Ecto neural progenitor cell (in vitro differentiated cells): Measurements from ENCODE around the gene LRP1B.

ENCODE experiments used
- DNase-seq: peaks from one replicate; pipeline ENCODE4 v3.0.0-alpha.2; 2018; ENCODE audit warnings: low spot score

Gene LRP1B

GRCh38 chr2:141439524-141439923, 691.3 kb downstream of the LRP1B start:
- no peak for DNase-seq

- no peak for DNase-seq
Measured at GRCh38 chr2:141438536-141438935, 692.3 kb downstream of the LRP1B start.

- DNase-seq: no peak
Measured at GRCh38 chr2:141437521-141437920, 693.3 kb downstream of the LRP1B start.

GRCh38 chr2:141423124-141423523, 707.7 kb downstream of the LRP1B start:
- DNase-seq: no peak

DNA sequence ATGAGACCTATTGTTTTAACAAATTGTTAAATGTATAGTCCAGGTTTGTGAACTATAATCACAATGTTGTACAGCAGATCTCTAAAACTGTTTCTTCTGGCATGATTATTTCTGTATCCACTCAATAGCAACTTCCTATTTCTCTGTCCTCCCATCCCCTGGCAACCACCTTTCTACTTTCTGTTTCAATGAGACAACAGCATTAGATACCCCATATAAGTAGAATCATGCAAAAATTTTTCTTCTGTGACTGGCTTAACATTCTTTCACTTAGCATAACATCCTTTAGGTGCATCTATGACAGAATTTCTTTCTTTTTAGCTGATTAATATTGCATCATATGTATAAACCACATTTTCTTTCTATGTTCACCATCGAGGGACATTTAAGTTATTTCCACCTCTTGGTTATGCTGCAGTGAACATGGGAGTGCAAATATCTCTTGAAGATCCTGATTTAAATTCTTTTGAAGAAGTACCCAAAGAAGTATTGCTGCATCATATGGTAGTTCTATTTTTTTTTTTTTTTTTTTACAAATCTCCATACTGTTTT, 713.5 kb downstream of the LRP1B start:
- no peak for DNase-seq

DNA sequence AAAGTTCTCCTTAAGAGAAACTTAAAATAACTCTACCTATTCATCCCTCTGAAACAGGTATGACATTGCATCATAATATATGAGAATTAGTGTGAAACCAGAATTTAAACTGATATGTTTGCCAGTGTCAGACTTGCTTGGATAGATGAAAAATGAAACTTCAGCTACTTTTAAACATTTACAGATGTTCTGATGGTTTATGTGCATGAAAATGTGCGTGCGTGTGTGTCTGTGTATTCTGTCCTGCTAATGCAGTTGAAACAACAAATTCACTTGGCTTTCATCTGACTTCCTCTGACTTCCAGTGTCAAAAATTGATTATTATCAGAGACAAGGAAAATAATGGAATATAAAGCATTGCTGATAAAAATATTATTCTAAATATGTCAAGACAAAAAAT, 719.4 kb downstream of the LRP1B start:
- no peak for DNase-seq

DNA sequence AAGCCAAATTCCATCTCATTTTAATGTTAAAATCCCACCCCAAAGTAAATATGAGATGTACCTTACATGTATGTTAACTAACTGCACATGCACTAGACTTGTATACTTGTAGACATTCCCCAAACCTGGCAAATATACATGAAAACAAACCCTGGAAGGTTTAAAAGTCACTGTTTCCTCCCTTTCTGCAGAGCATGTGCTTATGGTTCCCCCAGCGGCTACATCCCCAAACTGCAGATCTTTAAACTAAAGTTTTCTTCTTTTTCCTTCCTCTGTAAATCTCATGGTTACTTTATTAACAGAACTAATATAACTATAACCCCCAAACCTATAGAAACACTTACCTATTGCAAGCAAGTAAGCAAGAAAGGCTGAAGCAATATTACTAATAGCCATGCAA, 731.5 kb downstream of the LRP1B start:
- DNase-seq: no peak

- no peak for DNase-seq
Measured at GRCh38 chr2:141393214-141393545, 737.6 kb downstream of the LRP1B start.

GRCh38 chr2:141392517-141393213, 738.2 kb downstream of the LRP1B start:
- no peak for DNase-seq

- no peak for DNase-seq
Measured at GRCh38 chr2:141386168-141386567, 744.6 kb downstream of the LRP1B start.

GRCh38 chr2:141384676-141385075, 746.1 kb downstream of the LRP1B start:
- no peak for DNase-seq

GRCh38 chr2:141381946-141382345, 748.9 kb downstream of the LRP1B start:
- DNase-seq: no peak

DNA sequence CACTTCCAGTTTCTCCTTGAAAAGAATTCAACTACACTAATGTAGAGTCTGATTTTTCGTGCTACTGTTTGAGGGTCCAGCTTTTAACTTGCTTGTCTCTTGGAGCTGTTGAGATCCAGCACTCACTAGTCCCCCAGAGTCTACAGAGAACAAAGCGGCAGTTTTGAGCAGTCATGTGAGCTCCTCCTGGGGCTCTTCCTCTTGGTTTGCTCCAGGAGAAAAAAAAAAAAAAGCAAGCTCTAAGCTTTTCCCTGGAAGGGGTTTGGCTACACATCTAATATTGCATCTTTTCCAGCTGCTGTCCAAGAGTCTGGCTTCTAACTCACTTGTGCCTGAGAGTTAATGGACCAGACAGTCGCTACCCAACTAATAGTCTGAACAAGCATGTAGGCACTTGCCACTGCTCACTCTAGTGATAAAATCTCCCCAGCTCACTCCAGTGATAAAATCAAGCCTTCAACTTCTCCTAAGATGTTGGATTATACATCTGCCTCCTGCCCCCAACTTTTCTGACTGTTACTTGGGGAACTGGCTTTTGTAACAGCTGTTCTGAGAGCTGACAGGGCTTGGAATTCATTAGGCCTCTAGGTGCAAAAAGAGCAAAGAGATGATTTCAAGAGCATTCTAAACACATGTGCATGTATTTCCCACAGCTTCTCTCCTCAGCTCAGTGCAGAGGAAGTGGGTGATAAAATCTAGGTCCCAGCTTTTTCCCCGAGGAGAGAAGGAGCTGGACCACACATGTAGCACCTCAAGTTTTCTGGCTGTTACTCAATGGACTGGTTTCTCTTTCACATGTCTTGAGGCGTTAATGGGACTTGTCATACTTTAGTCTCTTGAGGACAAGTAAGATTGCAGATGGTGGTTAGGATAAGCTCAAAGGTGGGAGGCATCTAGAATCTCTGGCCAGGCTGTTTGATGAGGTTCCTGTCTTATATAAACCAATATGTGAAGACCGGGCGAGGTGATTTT, 750.5 kb downstream of the LRP1B start:
- DNase-seq: no peak

DNA sequence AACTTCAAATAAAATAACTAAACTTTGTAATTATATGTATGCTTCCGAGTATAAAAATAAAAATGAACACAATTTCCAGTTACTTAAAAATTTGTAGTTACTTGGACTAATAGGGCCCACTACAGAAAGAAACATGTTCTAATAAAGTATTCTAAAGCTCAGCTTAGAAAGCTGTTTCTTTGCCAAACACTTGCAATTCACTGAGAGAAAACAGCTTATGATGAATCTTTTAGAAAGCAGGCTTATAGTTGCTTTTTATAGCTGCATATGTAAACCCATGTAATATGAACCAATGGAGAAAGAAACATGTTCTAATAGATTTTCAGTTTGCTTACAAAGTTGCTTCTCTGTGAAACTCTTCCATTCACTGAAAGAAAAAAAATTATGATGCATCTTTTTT, 766.0 kb downstream of the LRP1B start:
- DNase-seq: no peak

DNA sequence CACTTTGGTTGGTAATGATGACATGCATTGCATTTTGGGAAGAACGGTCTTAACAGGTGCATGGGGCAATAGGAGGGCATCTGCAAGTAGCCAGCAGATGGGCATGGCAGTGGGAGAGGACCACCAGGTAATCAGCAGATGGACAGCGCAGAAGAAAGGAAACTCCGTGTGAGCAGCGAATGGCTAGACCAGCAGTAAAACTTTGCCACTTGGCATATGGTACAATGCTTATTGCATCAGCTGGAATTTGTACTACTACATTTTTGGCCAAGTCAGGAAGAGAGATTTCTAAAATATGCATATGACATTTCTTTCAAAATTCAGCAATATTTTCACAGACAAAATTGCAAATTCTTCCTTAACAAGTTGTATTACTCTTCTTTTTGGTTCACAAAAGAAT, 768.5 kb downstream of the LRP1B start:
- DNase-seq: no peak

- DNase-seq: no peak
Measured at GRCh38 chr2:141348481-141348880, 782.3 kb downstream of the LRP1B start.

DNA sequence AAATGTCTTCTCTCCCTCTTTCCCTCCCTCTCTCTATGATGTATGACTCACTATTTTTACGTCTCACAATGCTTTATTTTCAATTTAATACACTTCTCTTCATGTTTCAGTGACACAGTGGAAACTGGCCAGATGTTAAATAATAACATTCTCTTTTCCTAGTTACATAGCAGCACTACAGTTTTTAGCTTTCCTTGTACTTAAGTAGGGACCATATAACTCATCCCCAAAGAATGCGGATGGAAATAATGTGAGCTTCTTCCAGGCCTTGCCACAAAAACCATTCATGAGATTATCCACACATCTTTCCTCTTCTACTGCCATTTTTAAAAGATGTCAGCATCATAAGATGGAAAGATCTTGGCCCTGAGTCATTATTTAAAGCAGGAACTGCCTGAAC, 789.4 kb downstream of the LRP1B start:
- DNase-seq: no peak

- DNase-seq: no peak
Measured at GRCh38 chr2:141331127-141331526, 799.7 kb downstream of the LRP1B start.

DNA sequence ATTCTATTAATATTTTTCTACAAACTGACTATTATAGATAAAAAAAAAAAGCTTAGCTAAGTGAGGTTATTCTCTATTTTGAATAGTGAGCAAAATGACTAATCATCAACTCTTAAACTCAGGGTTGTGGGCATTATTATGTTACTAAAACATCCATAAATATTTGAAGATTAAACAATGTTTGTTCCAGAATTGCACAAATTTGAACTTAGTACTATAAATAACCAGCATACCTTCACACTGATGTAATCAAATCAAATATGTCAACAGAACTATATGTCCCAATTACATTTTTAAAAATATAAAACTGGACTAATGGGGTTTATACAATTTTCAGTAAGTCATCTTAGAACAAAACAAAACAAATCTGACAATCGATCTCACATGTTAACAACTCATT, 800.9 kb downstream of the LRP1B start:
- DNase-seq: no peak

GRCh38 chr2:141323571-141323970, 807.2 kb downstream of the LRP1B start:
- no peak for DNase-seq

GRCh38 chr2:141317986-141318385, 812.8 kb downstream of the LRP1B start:
- DNase-seq: no peak

- no peak for DNase-seq
Measured at GRCh38 chr2:141316606-141317005, 814.2 kb downstream of the LRP1B start.

- no peak for DNase-seq
Measured at GRCh38 chr2:141316103-141316502, 814.7 kb downstream of the LRP1B start.
